Measurements from ENCODE around the gene RAP1GDS1. TPM values are rescaled to one million over a fixed set of nuclear protein-coding genes. Genes with fewer than 3 reads are reported as not detected.

The RAP1GDS1 gene
- polyA plus RNA-seq, 1 donor (not counting 4 experiments of a cell fraction or from before 2014, with no cell fraction given): 58.1 TPM

DNA sequence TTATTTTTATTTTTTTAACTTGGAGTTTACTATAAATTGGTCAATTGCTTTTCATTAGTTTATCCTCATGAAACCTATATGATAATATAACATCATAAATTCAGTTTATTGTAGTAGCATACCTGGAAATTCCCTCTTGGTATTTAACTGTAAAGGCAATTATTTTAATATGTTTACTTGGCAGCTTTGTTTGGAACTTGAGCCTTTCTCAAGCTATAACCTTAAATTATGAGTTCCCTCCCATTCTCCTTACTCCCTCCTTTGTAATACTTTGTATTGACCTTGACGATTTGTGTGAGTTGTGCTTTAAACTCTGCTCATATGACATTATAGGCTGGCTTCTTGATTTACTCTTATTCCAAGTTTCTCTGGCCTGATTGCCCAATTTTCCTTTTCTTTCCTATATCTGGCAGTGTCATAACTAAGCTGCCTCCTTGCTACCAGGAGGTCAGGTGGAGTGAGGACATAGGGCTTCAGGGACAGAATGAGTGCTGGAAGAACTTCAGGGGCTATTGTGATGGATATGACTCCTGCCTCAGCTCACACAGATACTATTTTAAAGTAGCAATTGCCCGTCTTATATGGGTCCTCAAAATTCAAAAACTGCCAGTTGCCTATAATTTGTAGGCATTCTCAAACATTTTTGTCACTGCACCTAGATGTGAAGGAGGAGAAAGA is 77.7 kb downstream of the RAP1GDS1 start:
- Histone ChIP-seq H2AFZ (ENCODE audit: control insufficient read depth, low read length) (no peak overlapping the region), H3K4me1 (ENCODE audit: control insufficient read depth, extremely low read depth, insufficient read depth, low read length) (no peaks in the 10 kb centered on the region), H3K27ac (ENCODE audit: control insufficient read depth, insufficient read depth, low read length) (no peak overlapping the region), H3K27me3 (ENCODE audit: control insufficient read depth, extremely low read depth, insufficient read depth, low read length) (no peaks in the 10 kb centered on the region), H3K9me3 (ENCODE audit: control insufficient read depth, low read depth, low read length) (no peaks in the 10 kb centered on the region), H3K4me2 (ENCODE audit: control insufficient read depth, extremely low read depth, insufficient read depth, low read depth, low read length) (no peak overlapping the region), H3K9me1 (ENCODE audit: control insufficient read depth, extremely low read depth, insufficient read depth, low read length) (no peaks in the 10 kb centered on the region), H3K4me3 (ENCODE audit: control insufficient read depth in 2 of 3, extremely low read depth in 1 of 3, insufficient read depth in 2 of 3, low read depth in 1 of 3, low read length in 3 of 3) (no peak overlapping the region), H4K20me1 (ENCODE audit: control insufficient read depth, extremely low read depth, insufficient read depth, low read length) (no peaks in the 10 kb centered on the region), H3K9ac (ENCODE audit: control insufficient read depth, extremely low read depth, insufficient read depth, low read length) (no peak overlapping the region), H3K79me2 (ENCODE audit: control insufficient read depth, insufficient read depth, low read length) (peaks cover 4% of the 10 kb centered on the region), H3K36me3 (ENCODE audit: control insufficient read depth in 2 of 2, extremely low read depth in 1 of 2, insufficient read depth in 2 of 2, low read length in 2 of 2) (no peaks in the 10 kb centered on the region)
- dilution Hi-C loops (cut with MboI; ENCODE audit: extremely low pct_ligation_motif_present, low sequenced_read_pairs): no loop called here
- no peak for TF ChIP-seq EZH2 (IDR thresholded peaks at IDR 0.05; ENCODE audit: low read length)
- TF ChIP-seq, protein P1, sequence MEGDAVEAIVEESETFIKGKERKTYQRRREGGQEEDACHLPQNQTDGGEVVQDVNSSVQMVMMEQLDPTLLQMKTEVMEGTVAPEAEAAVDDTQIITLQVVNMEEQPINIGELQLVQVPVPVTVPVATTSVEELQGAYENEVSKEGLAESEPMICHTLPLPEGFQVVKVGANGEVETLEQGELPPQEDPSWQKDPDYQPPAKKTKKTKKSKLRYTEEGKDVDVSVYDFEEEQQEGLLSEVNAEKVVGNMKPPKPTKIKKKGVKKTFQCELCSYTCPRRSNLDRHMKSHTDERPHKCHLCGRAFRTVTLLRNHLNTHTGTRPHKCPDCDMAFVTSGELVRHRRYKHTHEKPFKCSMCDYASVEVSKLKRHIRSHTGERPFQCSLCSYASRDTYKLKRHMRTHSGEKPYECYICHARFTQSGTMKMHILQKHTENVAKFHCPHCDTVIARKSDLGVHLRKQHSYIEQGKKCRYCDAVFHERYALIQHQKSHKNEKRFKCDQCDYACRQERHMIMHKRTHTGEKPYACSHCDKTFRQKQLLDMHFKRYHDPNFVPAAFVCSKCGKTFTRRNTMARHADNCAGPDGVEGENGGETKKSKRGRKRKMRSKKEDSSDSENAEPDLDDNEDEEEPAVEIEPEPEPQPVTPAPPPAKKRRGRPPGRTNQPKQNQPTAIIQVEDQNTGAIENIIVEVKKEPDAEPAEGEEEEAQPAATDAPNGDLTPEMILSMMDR (optimal IDR thresholded peaks at IDR 0.05 in 1 of 3, IDR thresholded peaks at IDR 0.05 in 1 of 3, conservative IDR thresholded peaks at IDR 0.05 in 1 of 3; ENCODE audit: extremely low read depth in 1 of 3, insufficient read depth in 2 of 3, low read length in 3 of 3): no peak
- DNase-seq (ENCODE audit: low read depth, low spot score): no peak
- no peak for FAIRE-seq

DNA sequence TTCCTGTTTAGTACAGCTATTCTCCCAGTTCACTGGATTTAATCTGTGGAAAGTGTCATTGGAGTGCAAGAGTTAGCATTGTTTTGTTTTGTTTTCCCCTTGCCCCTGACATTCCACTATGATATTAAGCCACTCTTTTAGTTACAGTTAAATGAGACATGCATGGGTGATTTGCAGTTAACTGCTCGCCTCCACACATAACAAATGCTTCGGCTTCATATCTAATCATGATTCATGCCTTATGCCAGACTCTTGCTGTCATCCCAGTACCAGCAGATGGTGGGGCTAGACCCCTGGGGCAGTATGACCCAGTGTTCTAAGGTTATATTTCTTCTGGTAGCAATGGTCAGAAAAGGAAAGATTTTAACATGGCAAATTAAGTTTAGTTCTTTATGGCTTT is 80.1 kb downstream of the RAP1GDS1 start:
- Histone ChIP-seq H3K27ac (ENCODE audit: control insufficient read depth, insufficient read depth, low read length) (no peak overlapping the region), H4K20me1 (ENCODE audit: control insufficient read depth, extremely low read depth, insufficient read depth, low read length) (no peaks in the 10 kb centered on the region), H3K4me3 (ENCODE audit: control insufficient read depth in 2 of 3, extremely low read depth in 1 of 3, insufficient read depth in 2 of 3, low read depth in 1 of 3, low read length in 3 of 3) (no peak overlapping the region), H3K4me1 (ENCODE audit: control insufficient read depth, extremely low read depth, insufficient read depth, low read length) (no peaks in the 10 kb centered on the region), H3K27me3 (ENCODE audit: control insufficient read depth, extremely low read depth, insufficient read depth, low read length) (no peaks in the 10 kb centered on the region), H2AFZ (ENCODE audit: control insufficient read depth, low read length) (no peak overlapping the region), H3K9me3 (ENCODE audit: control insufficient read depth, low read depth, low read length) (no peaks in the 10 kb centered on the region), H3K9me1 (ENCODE audit: control insufficient read depth, extremely low read depth, insufficient read depth, low read length) (no peaks in the 10 kb centered on the region), H3K9ac (ENCODE audit: control insufficient read depth, extremely low read depth, insufficient read depth, low read length) (no peak overlapping the region), H3K36me3 (ENCODE audit: control insufficient read depth in 2 of 2, extremely low read depth in 1 of 2, insufficient read depth in 2 of 2, low read length in 2 of 2) (peaks cover 0 to 2% of the 10 kb centered on the region in 2 experiments), H3K4me2 (ENCODE audit: control insufficient read depth, extremely low read depth, insufficient read depth, low read depth, low read length) (no peak overlapping the region), H3K79me2 (ENCODE audit: control insufficient read depth, insufficient read depth, low read length) (peaks cover 2% of the 10 kb centered on the region)
- TF ChIP-seq, protein P1 (optimal IDR thresholded peaks at IDR 0.05 in 1 of 3, IDR thresholded peaks at IDR 0.05 in 1 of 3, conservative IDR thresholded peaks at IDR 0.05 in 1 of 3; ENCODE audit: extremely low read depth in 1 of 3, insufficient read depth in 2 of 3, low read length in 3 of 3): no peak
- TF ChIP-seq EZH2 (IDR thresholded peaks at IDR 0.05; ENCODE audit: low read length): no peak
- dilution Hi-C loops (cut with MboI; ENCODE audit: extremely low pct_ligation_motif_present, low sequenced_read_pairs): no loop called here
- no peak for FAIRE-seq
- no peak for DNase-seq (ENCODE audit: low read depth, low spot score)
